Measurements from ENCODE around the gene SPATA46.
A peak's percentile ranks its signal among the peaks of the same experiment; 100 is the strongest.

SPATA46 gene

GRCh38 chr1:162368451-162368850, 8.2 kb downstream of the SPATA46 start:
- ATAC-seq (ENCODE audit: low read depth) (no peak), DNase-seq (ENCODE audit: low spot score) (no peak)
- H3K4me1 ChIP-seq (ENCODE audit: insufficient read depth, poor library complexity, severe bottlenecking), result peaks cover 11% of the 10 kb centered on the region
- H3K27ac ChIP-seq (ENCODE audit: poor library complexity, severe bottlenecking), result peak overlapping the region; percentile 36
- H3K4me3 ChIP-seq (ENCODE audit: severe bottlenecking), result no peak overlapping the region
- TF ChIP-seq, protein P1, sequence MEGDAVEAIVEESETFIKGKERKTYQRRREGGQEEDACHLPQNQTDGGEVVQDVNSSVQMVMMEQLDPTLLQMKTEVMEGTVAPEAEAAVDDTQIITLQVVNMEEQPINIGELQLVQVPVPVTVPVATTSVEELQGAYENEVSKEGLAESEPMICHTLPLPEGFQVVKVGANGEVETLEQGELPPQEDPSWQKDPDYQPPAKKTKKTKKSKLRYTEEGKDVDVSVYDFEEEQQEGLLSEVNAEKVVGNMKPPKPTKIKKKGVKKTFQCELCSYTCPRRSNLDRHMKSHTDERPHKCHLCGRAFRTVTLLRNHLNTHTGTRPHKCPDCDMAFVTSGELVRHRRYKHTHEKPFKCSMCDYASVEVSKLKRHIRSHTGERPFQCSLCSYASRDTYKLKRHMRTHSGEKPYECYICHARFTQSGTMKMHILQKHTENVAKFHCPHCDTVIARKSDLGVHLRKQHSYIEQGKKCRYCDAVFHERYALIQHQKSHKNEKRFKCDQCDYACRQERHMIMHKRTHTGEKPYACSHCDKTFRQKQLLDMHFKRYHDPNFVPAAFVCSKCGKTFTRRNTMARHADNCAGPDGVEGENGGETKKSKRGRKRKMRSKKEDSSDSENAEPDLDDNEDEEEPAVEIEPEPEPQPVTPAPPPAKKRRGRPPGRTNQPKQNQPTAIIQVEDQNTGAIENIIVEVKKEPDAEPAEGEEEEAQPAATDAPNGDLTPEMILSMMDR (IDR thresholded peaks at IDR 0.05; ENCODE audit: poor library complexity, severe bottlenecking), result no peak
- no peaks in the 10 kb centered on the region for H3K9me3 ChIP-seq (ENCODE audit: severe bottlenecking)
- no peaks in the 10 kb centered on the region for H3K27me3 ChIP-seq (ENCODE audit: insufficient read depth, poor library complexity, severe bottlenecking)
- H3K36me3 ChIP-seq (ENCODE audit: low read depth), result no peaks in the 10 kb centered on the region

DNA sequence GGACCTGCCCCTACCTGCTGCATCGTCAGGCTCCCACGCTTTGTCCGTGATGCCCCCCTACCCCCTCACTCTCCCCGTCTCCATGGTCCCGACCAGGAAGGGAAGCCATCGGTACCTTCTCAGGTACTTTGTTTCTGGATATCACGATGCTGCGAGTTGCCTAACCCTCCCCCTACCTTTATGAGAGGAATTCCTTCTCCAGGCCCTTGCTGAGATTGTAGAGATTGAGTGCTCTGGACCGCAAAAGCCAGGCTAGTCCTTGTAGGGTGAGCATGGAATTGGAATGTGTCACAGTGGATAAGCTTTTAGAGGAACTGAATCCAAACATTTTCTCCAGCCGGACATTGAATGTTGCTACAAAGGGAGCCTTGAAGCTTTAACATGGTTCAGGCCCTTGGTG, 8.9 kb downstream of the SPATA46 start:
- ATAC-seq (ENCODE audit: low read depth), result no peak
- H3K4me1 ChIP-seq (ENCODE audit: insufficient read depth, poor library complexity, severe bottlenecking), result peaks cover 8% of the 10 kb centered on the region
- DNase-seq (ENCODE audit: low spot score), result no peak
- no peaks in the 10 kb centered on the region for H3K36me3 ChIP-seq (ENCODE audit: low read depth)
- peak overlapping the region; percentile 34 for H3K4me3 ChIP-seq (ENCODE audit: severe bottlenecking)
- TF ChIP-seq, protein P1 (IDR thresholded peaks at IDR 0.05; ENCODE audit: poor library complexity, severe bottlenecking), result no peak
- no peaks in the 10 kb centered on the region for H3K9me3 ChIP-seq (ENCODE audit: severe bottlenecking)
- H3K27ac ChIP-seq (ENCODE audit: poor library complexity, severe bottlenecking), result peak overlapping the region; percentile 36
- H3K27me3 ChIP-seq (ENCODE audit: insufficient read depth, poor library complexity, severe bottlenecking), result no peaks in the 10 kb centered on the region

DNA sequence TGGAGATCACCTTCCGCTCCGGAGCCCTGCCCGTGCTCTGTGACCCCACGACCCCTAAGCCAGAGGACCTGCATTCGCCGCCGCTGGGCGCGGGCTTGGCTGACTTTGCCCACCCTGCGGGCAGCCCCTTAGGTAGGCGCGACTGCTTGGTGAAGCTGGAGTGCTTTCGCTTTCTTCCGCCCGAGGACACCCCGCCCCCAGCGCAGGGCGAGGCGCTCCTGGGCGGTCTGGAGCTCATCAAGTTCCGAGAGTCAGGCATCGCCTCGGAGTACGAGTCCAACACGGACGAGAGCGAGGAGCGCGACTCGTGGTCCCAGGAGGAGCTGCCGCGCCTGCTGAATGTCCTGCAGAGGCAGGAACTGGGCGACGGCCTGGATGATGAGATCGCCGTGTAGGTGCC, 9.6 kb downstream of the SPATA46 start:
- peak; percentile 67 for ATAC-seq (ENCODE audit: low read depth)

GRCh38 chr1:162366671-162367070, 10.0 kb downstream of the SPATA46 start:
- Histone ChIP-seq H3K27me3 (ENCODE audit: insufficient read depth, poor library complexity, severe bottlenecking) (no peaks in the 10 kb centered on the region), H3K4me3 (ENCODE audit: severe bottlenecking) (peak overlapping the region; percentile 34), H3K36me3 (ENCODE audit: low read depth) (no peaks in the 10 kb centered on the region), H3K27ac (ENCODE audit: poor library complexity, severe bottlenecking) (peak overlapping the region; percentile 36), H3K4me1 (ENCODE audit: insufficient read depth, poor library complexity, severe bottlenecking) (peaks cover 2% of the 10 kb centered on the region), H3K9me3 (ENCODE audit: severe bottlenecking) (no peaks in the 10 kb centered on the region)
- no peak for DNase-seq (ENCODE audit: low spot score)
- TF ChIP-seq, protein P1 (IDR thresholded peaks at IDR 0.05; ENCODE audit: poor library complexity, severe bottlenecking), result no peak
- peak; percentile 65 for ATAC-seq (ENCODE audit: low read depth)

More for the DNA sequence above, 9.6 kb downstream of the SPATA46 start:
- H3K36me3 ChIP-seq (ENCODE audit: low read depth), result no peaks in the 10 kb centered on the region
- TF ChIP-seq, protein P1 (IDR thresholded peaks at IDR 0.05; ENCODE audit: poor library complexity, severe bottlenecking), result no peak
- H3K27ac ChIP-seq (ENCODE audit: poor library complexity, severe bottlenecking), result peak overlapping the region; percentile 36
- peaks cover 6% of the 10 kb centered on the region for H3K4me1 ChIP-seq (ENCODE audit: insufficient read depth, poor library complexity, severe bottlenecking)
- no peaks in the 10 kb centered on the region for H3K27me3 ChIP-seq (ENCODE audit: insufficient read depth, poor library complexity, severe bottlenecking)
- DNase-seq (ENCODE audit: low spot score), result no peak
- no peaks in the 10 kb centered on the region for H3K9me3 ChIP-seq (ENCODE audit: severe bottlenecking)
- peak overlapping the region; percentile 34 for H3K4me3 ChIP-seq (ENCODE audit: severe bottlenecking)

DNA sequence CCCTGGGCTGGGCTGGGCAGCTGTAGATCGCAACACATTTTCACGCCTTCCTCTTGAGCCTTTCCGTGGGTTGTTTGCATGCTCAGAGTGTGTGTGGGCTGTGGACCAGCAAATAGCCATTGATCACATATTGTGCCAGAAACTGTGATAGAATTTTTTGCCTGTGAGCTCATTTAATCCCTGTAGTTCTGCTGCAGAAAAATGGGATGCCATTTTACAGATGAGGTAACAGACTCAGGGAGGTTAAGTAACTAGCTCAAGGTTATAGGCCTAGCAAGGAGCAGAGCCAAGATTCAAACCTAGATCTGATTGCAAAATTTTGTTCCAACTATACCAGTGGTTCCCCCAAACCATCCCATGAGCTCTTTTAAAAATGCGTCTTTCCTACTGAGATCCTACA, 10.5 kb downstream of the SPATA46 start:
- Histone ChIP-seq H3K9me3 (ENCODE audit: severe bottlenecking) (no peaks in the 10 kb centered on the region), H3K27ac (ENCODE audit: poor library complexity, severe bottlenecking) (no peak overlapping the region), H3K4me1 (ENCODE audit: insufficient read depth, poor library complexity, severe bottlenecking) (no peaks in the 10 kb centered on the region), H3K36me3 (ENCODE audit: low read depth) (no peaks in the 10 kb centered on the region), H3K27me3 (ENCODE audit: insufficient read depth, poor library complexity, severe bottlenecking) (no peaks in the 10 kb centered on the region), H3K4me3 (ENCODE audit: severe bottlenecking) (no peak overlapping the region)
- ATAC-seq (ENCODE audit: low read depth) (no peak), DNase-seq (ENCODE audit: low spot score) (no peak)
- TF ChIP-seq, protein P1 (IDR thresholded peaks at IDR 0.05; ENCODE audit: poor library complexity, severe bottlenecking), result no peak
